Liver (tissue), 9 donors: ENCODE measurements around the gene ZACN. TPM values are rescaled to one million over a fixed set of nuclear protein-coding genes. Genes with fewer than 3 reads are reported as not detected.

Experiments
- DNase-seq: peaks from one replicate; pipeline ENCODE4 v3.0.0-alpha.2; 2017; ENCODE audit warnings: low spot score
- H3K27ac ChIP-seq, 2 donors: one replicate each; pipeline ENCODE4 v1.7.0; 2013; ENCODE audit warnings: inconsistent platforms in 2 of 2, low read length in 2 of 2, control low read depth in 1 of 2, low read depth in 1 of 2, mild to moderate bottlenecking in 1 of 2
- H3K27me3 ChIP-seq, 4 donors: one replicate each; pipeline versions ENCODE4 v1.6.1 to v1.7.0; 2013; ENCODE audit warnings: low read length in 3 of 4, inconsistent platforms in 1 of 4, mild to moderate bottlenecking in 1 of 4, moderate library complexity in 1 of 4; ENCODE audit not compliant: control insufficient read depth in 4 of 4, insufficient read depth in 4 of 4
- H3K36me3 ChIP-seq, 4 donors: one replicate each; pipeline versions ENCODE4 v1.6.1 to v1.7.0; 2013; ENCODE audit warnings: low read length in 3 of 4, mild to moderate bottlenecking in 3 of 4, low read depth in 1 of 4, moderate library complexity in 1 of 4; ENCODE audit not compliant: control insufficient read depth in 4 of 4, insufficient read depth in 3 of 4
- H3K4me1 ChIP-seq, 4 donors: one replicate each; pipeline versions ENCODE4 v1.6.1 to v1.7.0; 2013; ENCODE audit warnings: low read length in 3 of 4, mild to moderate bottlenecking in 3 of 4, moderate library complexity in 1 of 4; ENCODE audit not compliant: control insufficient read depth in 4 of 4, insufficient read depth in 4 of 4
- H3K4me3 ChIP-seq, 3 donors: one replicate each; pipeline versions ENCODE4 v1.6.1 to v1.7.0; 2013; ENCODE audit warnings: low read length in 3 of 3, control low read depth in 1 of 3, low read depth in 1 of 3, mild to moderate bottlenecking in 1 of 3
- H3K9ac ChIP-seq, 2 donors: one replicate each; pipeline ENCODE4 v1.7.0; 2013; ENCODE audit warnings: low read length in 2 of 2, mild to moderate bottlenecking in 2 of 2, moderate library complexity in 2 of 2, control low read depth in 1 of 2, low read depth in 1 of 2
- H3K9me3 ChIP-seq, 4 donors: one replicate each; pipeline versions ENCODE4 v1.6.1 to v1.7.0; 2013; ENCODE audit warnings: low read length in 3 of 4; ENCODE audit not compliant: control insufficient read depth in 4 of 4
- ATF3 ChIP-seq: IDR thresholded peaks from 2 replicates; pipeline ENCODE4 v1.6.1; 2016; ENCODE audit warnings: antibody characterized with exemption
- CTCF ChIP-seq: fragments of 150-350 bp; IDR thresholded peaks from 2 replicates; pipeline ENCODE4 v1.5.1; 2017; ENCODE audit warnings: improper control_type of control experiment, low read depth, low read length; ENCODE audit not compliant: missing input control
- EGR1 ChIP-seq, 2 donors: IDR thresholded peaks; 2 replicates each; pipeline ENCODE4 v1.6.1; 2016 to 2018; ENCODE audit warnings: antibody characterized with exemption in 2 of 2, low read depth in 2 of 2
- GABPA ChIP-seq, 2 donors: IDR thresholded peaks in 1 of 2; conservative IDR thresholded peaks in 1 of 2; 2 replicates each; pipeline ENCODE4 v1.6.1; 2016; ENCODE audit warnings: antibody characterized with exemption in 2 of 2, mild to moderate bottlenecking in 1 of 2, moderate library complexity in 1 of 2
- HNF4G ChIP-seq: IDR thresholded peaks from 2 replicates; pipeline ENCODE4 v1.6.1; 2016; ENCODE audit warnings: antibody characterized with exemption
- JUND ChIP-seq, 2 donors: IDR thresholded peaks; 2 replicates each; pipeline ENCODE4 v1.6.1; 2016; ENCODE audit warnings: antibody characterized with exemption in 2 of 2
- RAD21 ChIP-seq, 2 donors: IDR thresholded peaks; 2 replicates each; pipeline ENCODE4 v1.6.1; 2016; ENCODE audit warnings: antibody characterized with exemption in 2 of 2, mild to moderate bottlenecking in 2 of 2
- REST ChIP-seq: IDR thresholded peaks from 2 replicates; pipeline ENCODE4 v1.6.1; 2016; ENCODE audit warnings: antibody characterized with exemption, mild to moderate bottlenecking
- RXRA ChIP-seq, 2 donors: IDR thresholded peaks; 2 replicates each; pipeline ENCODE4 v1.6.1; 2017 to 2018; ENCODE audit warnings: antibody characterized with exemption in 2 of 2, mild to moderate bottlenecking in 1 of 2
- SP1 ChIP-seq: IDR thresholded peaks from 2 replicates; pipeline ENCODE4 v1.6.1; 2018; ENCODE audit warnings: antibody characterized with exemption, mild to moderate bottlenecking
- TAF1 ChIP-seq: conservative IDR thresholded peaks from 2 replicates; pipeline ENCODE4 v1.6.1; 2016; ENCODE audit warnings: antibody characterized with exemption, mild to moderate bottlenecking
- ZBTB33 ChIP-seq: IDR thresholded peaks from 2 replicates; pipeline ENCODE4 v1.6.1; 2016; ENCODE audit warnings: antibody characterized with exemption
- WGBS: extraction: QIAGEN DNeasy Blood & Tissue Kit; methylation state at CpG from one replicate; pipeline ENCODE4 v1.1.7; 2013; 5-methylcytosine and 5-hydroxymethylcytosine counted together
- polyA plus RNA-seq, 2 donors: library from polyadenylated mRNA; stranded (reverse) in 1 of 2; unstranded in 1 of 2; fragments of 200-250 nt in 1 of 2; fragments of >200 nt in 1 of 2; fragmentation: Nextera tagmentation in 1 of 2; extraction: Ambion mirVana in 1 of 2; gene quantifications; one replicate each; pipeline versions ENCODE4 v1.2.1 to v1.2.3, GENCODE V29; 2013 to 2015
- total RNA-seq, 2 donors: library from RNA; depleted of rRNA; stranded (reverse); fragments of >200 nt; gene quantifications; one replicate each; pipeline ENCODE4 v1.2.3, GENCODE V29; 2014
- donor health status: healthy.
- donor health status: healthy.
- donor health status: healthy.
- donor health status: healthy.
- donor health status: healthy.

The ZACN gene
- total and polyA plus RNA-seq, 4 donors = 0.35 to 1.9 TPM; not detected in 2

- no peak overlapping the region for H3K27ac ChIP-seq
- no peak for TF ChIP-seq EGR1 (IDR thresholded peaks at IDR 0.05; ENCODE audit: low read depth in 2 of 2)
- no peaks in the 10 kb centered on the region for H3K9me3 ChIP-seq
- peaks cover 0 to 7% (median 5%) of the 10 kb centered on the region in 4 donors for H3K4me1 ChIP-seq
- H3K4me3 ChIP-seq = no peak overlapping the region
- H3K36me3 ChIP-seq = no peaks in the 10 kb centered on the region
- WGBS = 80% methylated on average over 9 of the region's 9 CpGs
- H3K9ac ChIP-seq = no peak overlapping the region
- no peak for DNase-seq
- H3K27me3 ChIP-seq = no peaks in the 10 kb centered on the region
Observed at GRCh38 chr17:76123749-76124581, 45.0 kb downstream of the ZACN start.

GRCh38 chr17:76124582-76125390, 45.8 kb downstream of the ZACN start:
- Histone ChIP-seq H3K36me3 (no peaks in the 10 kb centered on the region), H3K4me3 (no peak overlapping the region), H3K4me1 (peaks cover 0 to 7% (median 5%) of the 10 kb centered on the region in 4 donors), H3K9me3 (no peaks in the 10 kb centered on the region), H3K27ac (no peak overlapping the region), H3K27me3 (no peaks in the 10 kb centered on the region), H3K9ac (no peak overlapping the region)
- 89% methylated on average over 22 of the region's 22 CpGs for WGBS
- TF ChIP-seq REST = no peak
- no peak for TF ChIP-seq CTCF
- no peak for TF ChIP-seq ATF3
- TF ChIP-seq HNF4G = no peak
- no peak for DNase-seq

- Histone ChIP-seq H3K4me1 (peaks cover 0 to 7% (median 5%) of the 10 kb centered on the region in 4 donors), H3K27me3 (no peaks in the 10 kb centered on the region), H3K27ac (no peak overlapping the region), H3K9me3 (no peaks in the 10 kb centered on the region), H3K4me3 (no peak overlapping the region), H3K36me3 (no peaks in the 10 kb centered on the region), H3K9ac (no peak overlapping the region)
- DNase-seq = no peak
- TF ChIP-seq SP1 = no peak
- no peak for TF ChIP-seq RAD21 (IDR thresholded peaks at IDR 0.05)
- TF ChIP-seq JUND (IDR thresholded peaks at IDR 0.05) = no peak
- TF ChIP-seq RXRA (IDR thresholded peaks at IDR 0.05) = no peak
- TF ChIP-seq TAF1 = no peak
- TF ChIP-seq ZBTB33 = no peak
- no peak for TF ChIP-seq GABPA (IDR thresholded peaks at IDR 0.05 in 1 of 2, conservative IDR thresholded peaks at IDR 0.05 in 1 of 2)
- WGBS = 88% methylated on average over 5 of the region's 5 CpGs
Observed at GRCh38 chr17:76125391-76125675, 46.4 kb downstream of the ZACN start.
